ENCODE measurements around the gene ACTN3.

The ACTN3 gene

DNA sequence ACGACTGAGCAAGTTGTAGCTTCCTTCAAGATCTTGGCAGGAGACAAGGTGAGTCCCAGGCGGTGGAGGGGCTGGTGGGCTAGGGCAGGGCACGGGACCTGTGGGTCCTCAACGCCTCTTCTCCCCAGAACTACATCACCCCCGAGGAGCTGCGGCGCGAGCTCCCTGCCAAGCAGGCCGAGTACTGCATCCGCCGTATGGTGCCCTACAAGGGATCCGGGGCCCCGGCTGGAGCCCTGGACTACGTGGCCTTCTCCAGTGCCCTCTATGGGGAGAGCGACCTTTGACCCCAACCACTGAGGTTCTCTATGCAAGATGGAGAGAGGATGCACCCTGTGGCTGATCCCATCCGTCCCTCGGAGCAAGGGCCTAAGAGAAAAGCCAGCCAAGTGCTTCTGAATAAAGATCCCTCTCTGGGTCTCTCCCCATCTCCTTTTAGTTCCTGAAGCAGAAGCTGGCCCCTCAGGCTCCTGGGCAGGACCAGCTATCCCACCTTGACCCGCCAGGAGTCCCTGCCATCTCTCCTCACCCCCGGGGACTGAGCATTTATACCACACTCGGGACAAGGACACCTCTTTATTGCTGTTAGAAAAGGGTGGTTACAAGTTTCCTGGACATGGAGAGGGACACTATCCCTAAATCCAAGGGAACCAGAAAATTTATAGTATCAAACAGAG is 16.3 kb downstream of the ACTN3 start:
- no peaks in the 10 kb centered on the region for H3K9me2 ChIP-seq (replicated peaks; ENCODE audit: low read depth, low read length)
- no peaks in the 10 kb centered on the region for H3F3A ChIP-seq (ENCODE audit: low read depth)
- no peak overlapping the region for H2AFZ ChIP-seq (ENCODE audit: low read length)
- H3K36me3 ChIP-seq (ENCODE audit: insufficient read depth, low read length) = no peaks in the 10 kb centered on the region
- H3K79me2 ChIP-seq (ENCODE audit: insufficient read depth, low read length) = no peaks in the 10 kb centered on the region
- H3K4me2 ChIP-seq (ENCODE audit: low read depth, low read length, poor library complexity, severe bottlenecking) = no peak overlapping the region
- H3K9me3 ChIP-seq (ENCODE audit: insufficient read depth, low read depth, low read length) = no peaks in the 10 kb centered on the region
- H3K27me3 ChIP-seq (ENCODE audit: insufficient read depth, low read length, poor library complexity, severe bottlenecking) = no peaks in the 10 kb centered on the region
- no peak overlapping the region for H3K4me3 ChIP-seq (ENCODE audit: low read length, poor library complexity, severe bottlenecking)
- H3K9ac ChIP-seq (ENCODE audit: low read depth, low read length, poor library complexity, severe bottlenecking) = no peak overlapping the region
- no peaks in the 10 kb centered on the region for H3K4me1 ChIP-seq (ENCODE audit: insufficient read depth, low read length, poor library complexity, severe bottlenecking)
- no peaks in the 10 kb centered on the region for H4K20me1 ChIP-seq (ENCODE audit: insufficient read depth, low read length, poor library complexity, severe bottlenecking)
- TF ChIP-seq CTCF (conservative IDR thresholded peaks at IDR 0.05; ENCODE audit: low read length) (no peak), EZH2phosphoT487 (IDR thresholded peaks at IDR 0.05; ENCODE audit: borderline replicate concordance) (no peak)

DNA sequence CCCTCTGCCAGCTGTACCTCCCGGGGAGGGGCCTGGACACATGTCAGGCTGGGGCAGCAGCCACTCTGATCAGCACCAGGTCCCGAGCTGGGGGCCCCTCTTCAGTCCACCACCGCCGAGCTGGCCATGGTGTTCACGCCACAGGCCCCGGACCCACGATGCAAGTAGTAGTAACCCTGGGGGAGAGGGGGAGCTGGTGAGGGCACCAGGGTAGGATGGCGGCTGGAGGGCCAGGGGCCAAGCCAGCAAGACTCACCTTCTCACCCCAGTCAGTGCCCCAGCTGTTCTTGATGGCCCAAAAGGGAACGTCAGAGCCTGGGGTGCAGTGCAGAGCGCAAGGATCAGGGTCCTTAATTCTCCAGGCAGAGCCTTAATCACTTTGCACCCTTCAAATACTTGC is 17.1 kb downstream of the ACTN3 start:
- Histone ChIP-seq H3K9me2 (replicated peaks; ENCODE audit: low read depth, low read length) (no peaks in the 10 kb centered on the region), H3F3A (ENCODE audit: low read depth) (no peaks in the 10 kb centered on the region), H3K27me3 (ENCODE audit: insufficient read depth, low read length, poor library complexity, severe bottlenecking) (no peaks in the 10 kb centered on the region), H3K4me3 (ENCODE audit: low read length, poor library complexity, severe bottlenecking) (no peak overlapping the region), H3K9me3 (ENCODE audit: insufficient read depth, low read depth, low read length) (no peaks in the 10 kb centered on the region), H3K4me1 (ENCODE audit: insufficient read depth, low read length, poor library complexity, severe bottlenecking) (peaks cover 2% of the 10 kb centered on the region), H4K20me1 (ENCODE audit: insufficient read depth, low read length, poor library complexity, severe bottlenecking) (no peaks in the 10 kb centered on the region), H3K9ac (ENCODE audit: low read depth, low read length, poor library complexity, severe bottlenecking) (no peak overlapping the region), H2AFZ (ENCODE audit: low read length) (no peak overlapping the region), H3K79me2 (ENCODE audit: insufficient read depth, low read length) (no peaks in the 10 kb centered on the region), H3K36me3 (ENCODE audit: insufficient read depth, low read length) (no peaks in the 10 kb centered on the region), H3K4me2 (ENCODE audit: low read depth, low read length, poor library complexity, severe bottlenecking) (no peak overlapping the region)
- TF ChIP-seq EZH2phosphoT487 (IDR thresholded peaks at IDR 0.05; ENCODE audit: borderline replicate concordance) = no peak
- TF ChIP-seq CTCF (conservative IDR thresholded peaks at IDR 0.05; ENCODE audit: low read length) = no peak

GRCh38 chr11:66564538-66564937 is 17.8 kb downstream of the ACTN3 start:
- Histone ChIP-seq H3K4me1 (ENCODE audit: insufficient read depth, low read length, poor library complexity, severe bottlenecking) (peaks cover 2% of the 10 kb centered on the region), H4K20me1 (ENCODE audit: insufficient read depth, low read length, poor library complexity, severe bottlenecking) (no peaks in the 10 kb centered on the region), H3K27me3 (ENCODE audit: insufficient read depth, low read length, poor library complexity, severe bottlenecking) (no peaks in the 10 kb centered on the region), H2AFZ (ENCODE audit: low read length) (no peak overlapping the region), H3K4me3 (ENCODE audit: low read length, poor library complexity, severe bottlenecking) (no peak overlapping the region), H3F3A (ENCODE audit: low read depth) (no peaks in the 10 kb centered on the region), H3K79me2 (ENCODE audit: insufficient read depth, low read length) (no peaks in the 10 kb centered on the region), H3K4me2 (ENCODE audit: low read depth, low read length, poor library complexity, severe bottlenecking) (no peak overlapping the region), H3K36me3 (ENCODE audit: insufficient read depth, low read length) (no peaks in the 10 kb centered on the region), H3K9me3 (ENCODE audit: insufficient read depth, low read depth, low read length) (no peaks in the 10 kb centered on the region), H3K9me2 (replicated peaks; ENCODE audit: low read depth, low read length) (no peaks in the 10 kb centered on the region), H3K9ac (ENCODE audit: low read depth, low read length, poor library complexity, severe bottlenecking) (no peak overlapping the region)
- no peak for TF ChIP-seq CTCF (conservative IDR thresholded peaks at IDR 0.05; ENCODE audit: low read length)
- no peak for TF ChIP-seq EZH2phosphoT487 (IDR thresholded peaks at IDR 0.05; ENCODE audit: borderline replicate concordance)
